ENCODE measurements around the gene SMIM11.

The SMIM11 gene

DNA sequence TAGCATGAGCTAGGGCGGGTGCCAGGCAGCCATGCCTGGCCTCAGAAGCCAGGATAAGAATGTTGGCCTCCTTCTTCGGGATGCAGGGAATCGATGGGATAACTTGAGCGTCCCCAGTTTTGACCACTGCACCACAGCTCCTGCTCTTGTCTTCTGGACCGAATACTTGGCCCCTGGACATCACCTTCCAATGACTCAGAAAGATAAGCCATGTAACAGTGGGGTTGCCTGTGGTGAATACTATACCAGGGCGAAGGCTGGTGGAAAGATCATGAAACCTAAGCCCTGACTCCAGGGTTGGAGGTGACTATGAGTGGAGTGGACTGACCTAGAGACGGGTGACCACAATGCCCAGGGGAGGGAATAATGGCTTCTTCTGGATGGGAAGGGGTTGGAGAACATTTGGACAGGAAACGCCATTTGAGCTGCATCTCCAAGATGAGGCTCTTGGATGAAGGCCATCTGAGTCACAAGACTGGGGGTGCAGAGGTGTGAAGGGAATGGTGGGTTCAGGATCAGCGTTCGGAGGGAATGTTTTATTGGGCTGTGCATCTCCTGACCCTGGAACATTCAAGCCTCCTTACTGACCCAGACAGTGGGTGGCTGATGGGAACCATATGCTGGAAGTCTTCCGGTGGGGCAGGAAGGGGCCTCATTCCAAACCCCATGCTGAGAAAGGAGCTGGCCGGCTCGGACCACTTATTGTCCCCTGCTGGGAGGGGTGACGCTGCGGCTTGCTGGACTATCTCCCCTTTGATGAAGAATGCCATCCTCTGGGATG is 30.0 kb upstream of the SMIM11 start:
- ChIA-PET POLR2A (no interaction called here), CTCF (interaction anchor here (1.5 to 12.4 kb wide), 2 partner anchors 18 to 422 kb away, joined by 4 to 219 read pairs; no protein-coding TSS in a partner anchor)
- H3K4me3 ChIP-seq (ENCODE audit: low read depth, low read length) = no peak overlapping the region
- no peaks in the 10 kb centered on the region for H3K9me3 ChIP-seq (ENCODE audit: control insufficient read depth, insufficient read depth, low read depth, low read length)
- no peaks in the 10 kb centered on the region for H3K4me1 ChIP-seq (ENCODE audit: control insufficient read depth, insufficient read depth, low read length)
- H3K27ac ChIP-seq (ENCODE audit: extremely low read depth, low read depth, low read length) = no peak overlapping the region
- H3K36me3 ChIP-seq (ENCODE audit: control insufficient read depth in 2 of 2, insufficient read depth in 1 of 2, low read length in 2 of 2) = no peaks in the 10 kb centered on the region
- no peak for TF ChIP-seq ZNF621 (tag by site-specific recombination; IDR thresholded peaks at IDR 0.05)
- TF ChIP-seq ZNF776 (tag by site-specific recombination; IDR thresholded peaks at IDR 0.05; ENCODE audit: borderline replicate concordance) = no peak
- TF ChIP-seq ZNF274 (IDR thresholded peaks at IDR 0.05; ENCODE audit: low read length) = no peak
- no peak for TF ChIP-seq ZNF274 (tag by site-specific recombination; IDR thresholded peaks at IDR 0.05; ENCODE audit: borderline replicate concordance)

DNA sequence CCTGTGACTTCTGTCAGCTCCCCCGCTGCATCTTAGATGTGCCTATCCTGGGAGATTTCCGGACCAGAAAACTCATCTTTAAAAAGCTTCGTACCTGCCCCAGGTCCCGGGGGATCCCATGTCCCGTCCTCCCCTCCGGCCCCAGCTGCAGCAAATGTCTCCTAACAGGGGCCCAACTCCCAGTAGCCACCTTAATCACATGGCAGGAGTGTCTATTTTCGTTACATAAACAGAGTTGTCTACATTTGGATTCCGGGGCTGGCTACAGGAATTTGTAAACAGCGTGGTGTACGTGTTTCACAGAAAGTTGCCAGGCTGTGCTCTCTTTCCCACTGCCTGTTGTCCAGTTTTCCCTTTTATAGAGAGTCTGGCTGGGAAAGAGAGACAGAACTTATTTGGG is 29.4 kb upstream of the SMIM11 start:
- H3K4me1 ChIP-seq (ENCODE audit: control insufficient read depth, insufficient read depth, low read length) = no peaks in the 10 kb centered on the region
- no peak overlapping the region for H3K4me3 ChIP-seq (ENCODE audit: low read depth, low read length)
- no peaks in the 10 kb centered on the region for H3K9me3 ChIP-seq (ENCODE audit: control insufficient read depth, insufficient read depth, low read depth, low read length)
- no peak overlapping the region for H3K27ac ChIP-seq (ENCODE audit: extremely low read depth, low read depth, low read length)
- no peaks in the 10 kb centered on the region for H3K36me3 ChIP-seq (ENCODE audit: control insufficient read depth in 2 of 2, insufficient read depth in 1 of 2, low read length in 2 of 2)
- ChIA-PET CTCF (interaction anchor here (1.5 to 12.4 kb wide), 3 partner anchors 17 to 422 kb away, joined by 3 to 219 read pairs (median 4); no protein-coding TSS in a partner anchor), POLR2A (no interaction called here)
- TF ChIP-seq ZNF155 (tag by site-specific recombination; IDR thresholded peaks at IDR 0.05) = no peak
- TF ChIP-seq ZNF549 (tag by site-specific recombination; IDR thresholded peaks at IDR 0.05) = no peak
- no peak for TF ChIP-seq ZNF596 (tag by site-specific recombination; IDR thresholded peaks at IDR 0.05)
- TF ChIP-seq ZNF341 (tag by site-specific recombination; IDR thresholded peaks at IDR 0.05; ENCODE audit: low read depth) = no peak
- TF ChIP-seq ZNF791 (tag by site-specific recombination; IDR thresholded peaks at IDR 0.05) = no peak
- TF ChIP-seq, protein P1, sequence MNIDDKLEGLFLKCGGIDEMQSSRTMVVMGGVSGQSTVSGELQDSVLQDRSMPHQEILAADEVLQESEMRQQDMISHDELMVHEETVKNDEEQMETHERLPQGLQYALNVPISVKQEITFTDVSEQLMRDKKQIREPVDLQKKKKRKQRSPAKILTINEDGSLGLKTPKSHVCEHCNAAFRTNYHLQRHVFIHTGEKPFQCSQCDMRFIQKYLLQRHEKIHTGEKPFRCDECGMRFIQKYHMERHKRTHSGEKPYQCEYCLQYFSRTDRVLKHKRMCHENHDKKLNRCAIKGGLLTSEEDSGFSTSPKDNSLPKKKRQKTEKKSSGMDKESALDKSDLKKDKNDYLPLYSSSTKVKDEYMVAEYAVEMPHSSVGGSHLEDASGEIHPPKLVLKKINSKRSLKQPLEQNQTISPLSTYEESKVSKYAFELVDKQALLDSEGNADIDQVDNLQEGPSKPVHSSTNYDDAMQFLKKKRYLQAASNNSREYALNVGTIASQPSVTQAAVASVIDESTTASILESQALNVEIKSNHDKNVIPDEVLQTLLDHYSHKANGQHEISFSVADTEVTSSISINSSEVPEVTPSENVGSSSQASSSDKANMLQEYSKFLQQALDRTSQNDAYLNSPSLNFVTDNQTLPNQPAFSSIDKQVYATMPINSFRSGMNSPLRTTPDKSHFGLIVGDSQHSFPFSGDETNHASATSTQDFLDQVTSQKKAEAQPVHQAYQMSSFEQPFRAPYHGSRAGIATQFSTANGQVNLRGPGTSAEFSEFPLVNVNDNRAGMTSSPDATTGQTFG (tag by site-specific recombination; IDR thresholded peaks at IDR 0.05; ENCODE audit: borderline replicate concordance) = no peak
- no peak for TF ChIP-seq ZNF175 (tag by site-specific recombination; IDR thresholded peaks at IDR 0.05)
- TF ChIP-seq ZNF138 (tag by site-specific recombination; IDR thresholded peaks at IDR 0.05; ENCODE audit: borderline replicate concordance) = no peak
- TF ChIP-seq GLI2 (tag by site-specific recombination; IDR thresholded peaks at IDR 0.05; ENCODE audit: borderline replicate concordance, low read depth) = no peak
- TF ChIP-seq, protein P2, sequence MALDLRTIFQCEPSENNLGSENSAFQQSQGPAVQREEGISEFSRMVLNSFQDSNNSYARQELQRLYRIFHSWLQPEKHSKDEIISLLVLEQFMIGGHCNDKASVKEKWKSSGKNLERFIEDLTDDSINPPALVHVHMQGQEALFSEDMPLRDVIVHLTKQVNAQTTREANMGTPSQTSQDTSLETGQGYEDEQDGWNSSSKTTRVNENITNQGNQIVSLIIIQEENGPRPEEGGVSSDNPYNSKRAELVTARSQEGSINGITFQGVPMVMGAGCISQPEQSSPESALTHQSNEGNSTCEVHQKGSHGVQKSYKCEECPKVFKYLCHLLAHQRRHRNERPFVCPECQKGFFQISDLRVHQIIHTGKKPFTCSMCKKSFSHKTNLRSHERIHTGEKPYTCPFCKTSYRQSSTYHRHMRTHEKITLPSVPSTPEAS (tag by site-specific recombination; IDR thresholded peaks at IDR 0.05) = no peak
- no peak for TF ChIP-seq ZNF211 (tag by site-specific recombination; IDR thresholded peaks at IDR 0.05; ENCODE audit: low read depth)
- TF ChIP-seq ZNF544 (tag by site-specific recombination; IDR thresholded peaks at IDR 0.05) = no peak
- TF ChIP-seq, protein P3, sequence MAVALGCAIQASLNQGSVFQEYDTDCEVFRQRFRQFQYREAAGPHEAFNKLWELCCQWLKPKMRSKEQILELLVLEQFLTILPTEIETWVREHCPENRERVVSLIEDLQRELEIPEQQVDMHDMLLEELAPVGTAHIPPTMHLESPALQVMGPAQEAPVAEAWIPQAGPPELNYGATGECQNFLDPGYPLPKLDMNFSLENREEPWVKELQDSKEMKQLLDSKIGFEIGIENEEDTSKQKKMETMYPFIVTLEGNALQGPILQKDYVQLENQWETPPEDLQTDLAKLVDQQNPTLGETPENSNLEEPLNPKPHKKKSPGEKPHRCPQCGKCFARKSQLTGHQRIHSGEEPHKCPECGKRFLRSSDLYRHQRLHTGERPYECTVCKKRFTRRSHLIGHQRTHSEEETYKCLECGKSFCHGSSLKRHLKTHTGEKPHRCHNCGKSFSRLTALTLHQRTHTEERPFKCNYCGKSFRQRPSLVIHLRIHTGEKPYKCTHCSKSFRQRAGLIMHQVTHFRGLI (tag by site-specific recombination; IDR thresholded peaks at IDR 0.05) = no peak
- no peak for TF ChIP-seq ZXDB (tag by site-specific recombination; IDR thresholded peaks at IDR 0.05)
